ENCODE data around the gene UBQLN3. TPM values are rescaled to one million over a fixed set of nuclear protein-coding genes. Genes with fewer than 3 reads are reported as not detected.

The UBQLN3 gene
- total RNA-seq, 1 donor, result under 0.01 TPM

- no peak overlapping the region for H2AFZ ChIP-seq (ENCODE audit: low read length)
- H3K4me2 ChIP-seq (ENCODE audit: insufficient read depth, low read length), result no peak overlapping the region
- no peak overlapping the region for H3K4me3 ChIP-seq (ENCODE audit: insufficient read depth, low read length)
- TF ChIP-seq, protein P1, sequence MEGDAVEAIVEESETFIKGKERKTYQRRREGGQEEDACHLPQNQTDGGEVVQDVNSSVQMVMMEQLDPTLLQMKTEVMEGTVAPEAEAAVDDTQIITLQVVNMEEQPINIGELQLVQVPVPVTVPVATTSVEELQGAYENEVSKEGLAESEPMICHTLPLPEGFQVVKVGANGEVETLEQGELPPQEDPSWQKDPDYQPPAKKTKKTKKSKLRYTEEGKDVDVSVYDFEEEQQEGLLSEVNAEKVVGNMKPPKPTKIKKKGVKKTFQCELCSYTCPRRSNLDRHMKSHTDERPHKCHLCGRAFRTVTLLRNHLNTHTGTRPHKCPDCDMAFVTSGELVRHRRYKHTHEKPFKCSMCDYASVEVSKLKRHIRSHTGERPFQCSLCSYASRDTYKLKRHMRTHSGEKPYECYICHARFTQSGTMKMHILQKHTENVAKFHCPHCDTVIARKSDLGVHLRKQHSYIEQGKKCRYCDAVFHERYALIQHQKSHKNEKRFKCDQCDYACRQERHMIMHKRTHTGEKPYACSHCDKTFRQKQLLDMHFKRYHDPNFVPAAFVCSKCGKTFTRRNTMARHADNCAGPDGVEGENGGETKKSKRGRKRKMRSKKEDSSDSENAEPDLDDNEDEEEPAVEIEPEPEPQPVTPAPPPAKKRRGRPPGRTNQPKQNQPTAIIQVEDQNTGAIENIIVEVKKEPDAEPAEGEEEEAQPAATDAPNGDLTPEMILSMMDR (IDR thresholded peaks at IDR 0.05; ENCODE audit: extremely low read depth, low read depth, low read length), result no peak
- DNase-seq (ENCODE audit: insufficient read length, low spot score, missing footprints), result no peak
- no peaks in the 10 kb centered on the region for H3K36me3 ChIP-seq (ENCODE audit: insufficient read depth, low read length)
- H3K27ac ChIP-seq (ENCODE audit: low read depth, low read length), result no peak overlapping the region
- H3K79me2 ChIP-seq (ENCODE audit: insufficient read depth, low read length), result no peaks in the 10 kb centered on the region
- no peaks in the 10 kb centered on the region for H3K27me3 ChIP-seq (ENCODE audit: insufficient read depth, low read length)
- no peaks in the 10 kb centered on the region for H3K4me1 ChIP-seq (ENCODE audit: insufficient read depth, low read length)
- no peaks in the 10 kb centered on the region for H4K20me1 ChIP-seq (ENCODE audit: insufficient read depth, low read length)
- no peaks in the 10 kb centered on the region for H3K9me3 ChIP-seq (ENCODE audit: low read depth, low read length)
Observed at GRCh38 chr11:5528495-5528894, 18.7 kb upstream of the UBQLN3 start.

DNA sequence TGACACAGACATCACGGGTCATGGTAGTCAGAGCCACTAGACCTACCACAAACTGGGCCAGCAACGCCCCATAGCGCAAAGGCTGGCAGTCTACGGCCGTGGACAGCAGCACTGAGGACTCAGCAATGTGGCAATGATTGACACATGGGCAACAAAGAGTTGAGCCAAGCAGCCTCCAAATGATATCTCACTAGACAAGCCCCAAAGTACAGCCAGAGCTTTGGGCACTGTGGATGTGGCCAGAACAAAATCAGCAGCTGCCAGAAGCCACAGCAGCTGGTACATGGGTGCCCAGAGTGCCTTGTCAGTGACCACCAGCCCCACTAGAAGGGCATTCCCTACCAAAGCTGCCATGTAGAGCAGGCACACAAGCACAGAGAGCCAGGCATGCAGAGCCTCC is 18.0 kb upstream of the UBQLN3 start:
- no peaks in the 10 kb centered on the region for H3K27me3 ChIP-seq (ENCODE audit: insufficient read depth, low read length)
- TF ChIP-seq, protein P1 (IDR thresholded peaks at IDR 0.05; ENCODE audit: extremely low read depth, low read depth, low read length), result no peak
- no peak overlapping the region for H3K4me3 ChIP-seq (ENCODE audit: insufficient read depth, low read length)
- no peak overlapping the region for H3K4me2 ChIP-seq (ENCODE audit: insufficient read depth, low read length)
- H4K20me1 ChIP-seq (ENCODE audit: insufficient read depth, low read length), result no peaks in the 10 kb centered on the region
- H3K36me3 ChIP-seq (ENCODE audit: insufficient read depth, low read length), result no peaks in the 10 kb centered on the region
- DNase-seq (ENCODE audit: insufficient read length, low spot score, missing footprints), result no peak
- no peak overlapping the region for H2AFZ ChIP-seq (ENCODE audit: low read length)
- H3K4me1 ChIP-seq (ENCODE audit: insufficient read depth, low read length), result no peaks in the 10 kb centered on the region
- no peaks in the 10 kb centered on the region for H3K9me3 ChIP-seq (ENCODE audit: low read depth, low read length)
- H3K79me2 ChIP-seq (ENCODE audit: insufficient read depth, low read length), result no peaks in the 10 kb centered on the region
- H3K27ac ChIP-seq (ENCODE audit: low read depth, low read length), result no peak overlapping the region

GRCh38 chr11:5524756-5525155 is 15.0 kb upstream of the UBQLN3 start:
- TF ChIP-seq, protein P1 (IDR thresholded peaks at IDR 0.05; ENCODE audit: extremely low read depth, low read depth, low read length), result no peak

DNA sequence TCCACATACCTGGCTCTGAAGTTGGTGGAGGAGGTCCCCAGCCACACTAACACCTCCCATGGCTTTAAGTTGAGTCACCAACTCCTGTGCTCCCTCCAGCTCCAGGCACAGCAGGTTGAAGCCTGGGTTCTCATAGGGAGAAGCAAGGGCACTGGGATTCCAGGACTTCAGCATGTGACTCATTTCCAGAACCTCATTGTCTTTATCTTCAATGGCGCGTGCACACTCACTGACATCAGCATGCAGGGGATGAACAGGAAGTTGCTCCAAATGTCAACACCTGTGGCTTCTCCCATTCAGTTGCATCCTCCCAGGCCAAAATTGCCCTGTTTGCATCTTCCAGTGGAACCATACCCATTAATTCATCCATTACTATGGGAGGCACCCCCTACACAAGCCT is 12.6 kb upstream of the UBQLN3 start:
- Histone ChIP-seq H3K27me3 (ENCODE audit: insufficient read depth, low read length) (no peaks in the 10 kb centered on the region), H3K4me3 (ENCODE audit: insufficient read depth, low read length) (no peak overlapping the region), H3K4me1 (ENCODE audit: insufficient read depth, low read length) (no peaks in the 10 kb centered on the region)

More at GRCh38 chr11:5524756-5525155, 15.0 kb upstream of the UBQLN3 start:
- Histone ChIP-seq H4K20me1 (ENCODE audit: insufficient read depth, low read length) (no peaks in the 10 kb centered on the region), H3K27ac (ENCODE audit: low read depth, low read length) (no peak overlapping the region), H2AFZ (ENCODE audit: low read length) (no peak overlapping the region), H3K79me2 (ENCODE audit: insufficient read depth, low read length) (no peaks in the 10 kb centered on the region), H3K4me2 (ENCODE audit: insufficient read depth, low read length) (no peak overlapping the region), H3K9me3 (ENCODE audit: low read depth, low read length) (no peaks in the 10 kb centered on the region), H3K4me1 (ENCODE audit: insufficient read depth, low read length) (no peaks in the 10 kb centered on the region), H3K36me3 (ENCODE audit: insufficient read depth, low read length) (no peaks in the 10 kb centered on the region), H3K4me3 (ENCODE audit: insufficient read depth, low read length) (no peak overlapping the region), H3K27me3 (ENCODE audit: insufficient read depth, low read length) (no peaks in the 10 kb centered on the region)
- no peak for DNase-seq (ENCODE audit: insufficient read length, low spot score, missing footprints)

More for the DNA sequence above, 12.6 kb upstream of the UBQLN3 start:
- H2AFZ ChIP-seq (ENCODE audit: low read length), result no peak overlapping the region
- TF ChIP-seq, protein P1 (IDR thresholded peaks at IDR 0.05; ENCODE audit: extremely low read depth, low read depth, low read length), result no peak
- no peaks in the 10 kb centered on the region for H3K9me3 ChIP-seq (ENCODE audit: low read depth, low read length)
- H3K79me2 ChIP-seq (ENCODE audit: insufficient read depth, low read length), result no peaks in the 10 kb centered on the region
- no peak overlapping the region for H3K4me2 ChIP-seq (ENCODE audit: insufficient read depth, low read length)
- DNase-seq (ENCODE audit: insufficient read length, low spot score, missing footprints), result no peak
- H3K27ac ChIP-seq (ENCODE audit: low read depth, low read length), result no peak overlapping the region
- H4K20me1 ChIP-seq (ENCODE audit: insufficient read depth, low read length), result no peaks in the 10 kb centered on the region
- no peaks in the 10 kb centered on the region for H3K36me3 ChIP-seq (ENCODE audit: insufficient read depth, low read length)
